Cerebellar nuclear complex (tissue), 1 donor: ENCODE data around the gene SPINK13.
"Not testable (repeated sequence)": the region's sequence is repeated elsewhere in the genome, so short reads cannot be mapped to it uniquely, and the experiment has no call there.

Source experiments
- DNase-seq, 2 experiments: peaks; one replicate each; lab custom pipeline; 2025; lab: John Stamatoyannopoulos, UW

SPINK13 gene, protein sequence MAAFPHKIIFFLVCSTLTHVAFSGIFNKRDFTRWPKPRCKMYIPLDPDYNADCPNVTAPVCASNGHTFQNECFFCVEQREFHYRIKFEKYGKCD

DNA sequence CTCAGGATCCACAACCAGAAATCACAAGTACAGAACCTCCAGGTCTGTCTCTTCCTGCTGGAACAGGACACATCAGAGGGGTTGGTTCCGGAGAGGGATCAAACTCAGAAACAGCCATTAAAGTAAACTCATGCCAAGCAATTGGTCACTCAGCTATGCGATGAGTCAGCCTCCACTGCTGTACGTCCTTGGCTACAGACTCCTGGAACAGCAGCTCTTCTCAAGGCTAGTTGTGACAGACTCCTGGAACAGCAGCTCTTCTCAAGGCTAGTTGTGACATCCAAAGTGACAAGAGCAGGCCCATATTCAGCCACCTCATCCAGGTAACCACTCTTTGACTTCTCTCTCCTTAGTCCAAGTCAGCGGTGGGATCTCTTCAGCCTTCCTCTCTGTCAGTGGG, at the start of gene SPINK13:
TSS of gene SPINK13 (plus strand) at position 229 of the 400 bp plus-strand sequence. CDS start 1,279 bp downstream, outside the sequence.
- DNase-seq: no peak

DNA sequence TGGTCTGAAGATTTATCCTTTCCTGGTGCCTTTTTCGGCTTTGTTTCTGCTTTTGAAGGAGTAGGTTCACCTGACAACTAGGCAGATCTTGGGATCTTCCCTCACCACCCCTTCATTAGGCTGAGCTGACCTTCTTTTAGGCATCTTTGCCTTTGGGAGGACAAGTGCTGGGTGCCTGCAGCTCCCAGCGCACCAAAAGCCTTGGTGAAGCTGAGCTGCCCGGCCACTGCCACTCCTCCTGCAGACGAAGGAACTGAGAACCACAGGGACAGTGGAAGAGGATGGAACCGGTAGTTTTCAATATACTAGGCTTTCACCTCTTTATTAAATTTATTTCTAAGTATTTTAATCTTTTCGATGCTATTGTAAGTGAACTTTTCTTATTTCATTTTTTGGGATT, 47.1 kb upstream of the SPINK13 start:
- no peak for DNase-seq

DNA sequence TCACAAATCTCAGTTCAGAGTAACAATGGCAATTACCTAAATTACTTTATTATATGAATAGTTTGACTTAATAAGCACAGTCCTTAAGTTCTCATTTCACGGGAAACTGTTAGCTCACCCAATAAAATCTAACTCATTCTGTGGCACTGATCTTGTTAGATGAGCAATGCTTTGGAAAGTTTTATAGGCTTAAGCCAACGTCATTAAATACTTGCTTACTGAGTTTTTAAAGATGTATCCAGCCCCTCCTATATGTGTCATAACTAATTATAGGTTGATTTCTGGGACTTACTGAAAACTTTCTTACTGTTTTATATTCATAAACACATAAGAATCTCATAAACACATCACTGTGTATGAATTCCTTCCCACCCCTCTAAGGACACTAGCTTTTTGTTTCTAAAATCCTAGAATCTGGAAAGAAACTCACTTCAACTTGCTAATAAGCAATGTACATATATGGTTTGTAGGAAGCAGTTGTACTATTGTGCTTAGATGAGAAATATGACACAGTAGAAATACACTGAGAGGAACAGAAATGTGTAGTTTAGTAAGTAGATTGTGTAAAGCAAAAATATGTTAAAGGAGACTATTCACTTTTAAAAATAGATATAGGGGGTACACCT, 44.4 kb upstream of the SPINK13 start:
- no peak for DNase-seq

DNA sequence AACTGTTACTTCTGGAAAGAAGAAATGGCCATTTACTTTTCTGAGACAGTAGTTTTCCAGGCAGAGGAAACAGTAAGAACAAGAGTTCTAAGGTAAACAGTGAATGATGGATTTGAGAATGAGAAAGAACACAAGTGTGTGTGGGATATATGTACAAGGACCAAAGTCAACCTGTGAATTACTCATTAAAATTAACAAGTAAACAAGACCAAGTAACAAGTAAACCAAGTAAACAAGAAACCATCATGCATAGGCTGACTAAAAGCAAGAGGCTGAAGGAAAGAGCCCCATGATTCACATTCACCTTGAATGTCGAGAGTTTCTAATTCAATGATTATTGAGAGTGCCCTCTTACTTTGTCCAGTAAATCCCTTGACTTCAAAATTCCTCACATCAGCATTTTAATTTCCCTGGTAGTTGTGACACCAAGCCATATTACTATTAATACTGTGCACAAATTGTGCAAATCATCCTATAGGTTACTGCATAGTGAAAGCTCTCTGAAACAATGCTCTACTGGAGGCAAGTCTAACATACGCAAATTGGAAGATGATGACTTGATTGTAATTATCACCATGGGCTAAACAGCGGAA, 40.1 kb upstream of the SPINK13 start:
- DNase-seq: no peak

DNA sequence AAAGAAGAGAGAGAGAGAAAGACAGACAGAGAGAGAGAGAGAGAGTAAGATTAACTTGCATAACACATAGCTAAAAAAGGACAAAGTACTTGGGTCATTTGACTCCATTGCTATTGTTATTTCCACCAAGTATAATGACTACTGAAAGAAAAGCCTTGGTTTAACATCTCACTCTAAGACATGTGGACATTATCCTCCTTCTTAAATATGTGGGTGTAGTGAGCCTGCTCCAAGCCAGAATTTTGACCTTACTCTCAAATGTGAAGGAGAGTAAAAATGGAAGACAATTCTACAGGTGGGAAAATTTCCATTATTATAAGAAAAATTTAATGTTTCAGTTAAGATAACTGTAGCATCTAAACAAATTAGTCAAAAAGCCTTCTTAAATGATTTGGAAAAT, 38.8 kb upstream of the SPINK13 start:
- DNase-seq: no peak

DNA sequence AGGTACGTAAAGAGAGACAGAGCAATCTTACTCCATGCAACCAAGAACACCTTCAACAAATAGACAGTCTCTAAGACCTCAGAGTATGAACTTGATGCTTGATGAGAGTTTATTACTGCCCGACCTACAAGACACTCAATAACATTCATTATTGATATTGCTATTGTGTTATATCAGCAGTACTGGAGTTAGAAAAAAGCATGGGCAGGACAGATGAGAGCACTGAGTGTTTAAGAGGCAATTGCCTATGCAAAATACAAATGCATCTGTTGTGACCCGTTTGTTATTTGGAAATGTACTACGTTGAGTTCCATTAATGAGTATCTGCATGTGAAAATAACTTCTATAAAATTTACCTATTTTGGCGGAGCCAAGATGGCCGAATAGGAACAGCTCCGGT, 38.4 kb upstream of the SPINK13 start:
- DNase-seq: no peak

DNA sequence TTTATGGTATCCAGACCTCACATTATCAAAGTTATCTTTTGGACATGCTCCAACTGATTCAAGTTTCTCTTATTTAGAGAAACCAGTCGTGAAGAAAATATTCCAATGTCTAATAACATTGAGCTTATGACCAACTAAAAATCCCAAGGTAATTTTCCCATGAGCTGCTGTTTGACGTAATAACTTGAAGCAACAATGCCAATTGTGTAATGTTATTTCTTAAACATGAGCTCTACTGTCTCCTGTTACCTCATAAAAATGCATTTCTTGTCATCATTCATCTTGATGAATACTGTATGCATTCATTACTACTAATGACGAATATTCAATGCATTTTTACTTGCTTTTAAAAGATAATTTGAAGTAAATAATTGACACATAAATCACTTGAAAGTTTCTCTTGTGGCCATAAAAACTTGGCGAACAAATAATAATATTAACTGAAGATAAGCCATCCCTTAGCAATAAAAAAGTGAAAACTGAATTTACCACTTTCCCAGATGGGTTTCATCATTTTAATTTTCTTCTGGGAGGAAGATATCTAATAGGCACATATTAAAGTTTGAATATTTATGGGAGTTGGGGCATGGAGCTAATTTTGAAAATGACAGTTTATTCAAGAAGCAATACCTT, 30.7 kb upstream of the SPINK13 start:
- DNase-seq: no peak

DNA sequence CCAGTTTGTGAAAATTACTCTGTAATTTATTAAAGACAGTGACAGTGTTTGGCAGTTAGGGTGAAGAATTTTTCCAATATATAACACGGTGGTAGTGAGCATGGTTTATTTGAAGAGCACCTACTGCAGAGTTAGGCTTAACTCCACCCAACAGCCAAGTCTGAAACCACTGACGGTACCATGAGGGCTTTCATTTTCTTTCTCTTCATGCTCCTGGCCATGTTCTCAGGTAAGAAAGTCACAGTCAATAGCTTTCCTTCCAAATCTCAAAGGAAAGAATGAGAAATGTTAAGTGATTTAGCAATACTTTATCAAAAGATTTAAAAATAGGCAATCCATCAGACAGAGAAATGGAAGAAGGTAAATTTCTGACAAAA, 30.2 kb upstream of the SPINK13 start, which contains the start of gene MARCOL:
TSS of gene MARCOL (plus strand) at position 108 of the 377 bp plus-strand sequence. CDS start at position 181, 73 bp downstream.
- DNase-seq: no peak

DNA sequence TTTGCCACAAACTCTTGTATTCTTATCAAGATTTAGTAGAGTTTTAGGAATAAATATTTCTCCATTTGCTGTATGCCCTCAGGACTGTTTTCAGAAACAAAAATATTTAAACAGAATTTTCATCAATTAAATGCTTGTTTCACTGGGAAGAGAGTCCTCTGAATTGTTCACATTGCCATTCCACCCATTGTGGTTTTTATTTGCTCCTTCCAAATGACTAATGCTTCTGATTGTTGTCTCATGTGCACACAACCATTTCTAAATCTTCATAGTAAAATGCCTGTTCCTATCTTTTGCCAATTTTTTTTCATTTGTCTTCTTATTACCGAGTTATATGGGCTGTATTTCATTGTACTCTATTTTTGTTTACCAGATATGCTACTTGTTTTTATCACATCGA, 19.7 kb upstream of the SPINK13 start:
- DNase-seq: no peak

DNA sequence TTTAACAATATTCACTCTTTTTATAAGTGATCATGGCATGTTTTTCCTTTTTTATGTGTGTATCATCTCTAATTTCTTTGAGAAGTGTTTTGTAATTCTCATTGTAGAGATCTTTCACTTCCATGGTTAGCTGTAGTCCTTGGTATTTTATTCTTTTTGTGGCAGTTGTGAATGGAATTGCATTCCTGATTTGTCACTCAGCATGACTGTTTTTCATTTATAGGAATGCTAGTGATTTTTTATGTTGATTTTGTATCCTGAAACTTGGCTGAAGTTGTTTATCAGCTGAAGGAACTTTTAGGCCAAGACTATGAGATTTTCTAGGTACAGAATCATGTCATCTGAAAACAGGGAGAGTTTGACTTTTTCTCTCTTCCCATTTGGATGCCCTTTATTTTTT, 13.1 kb upstream of the SPINK13 start:
- no peak for DNase-seq

DNA sequence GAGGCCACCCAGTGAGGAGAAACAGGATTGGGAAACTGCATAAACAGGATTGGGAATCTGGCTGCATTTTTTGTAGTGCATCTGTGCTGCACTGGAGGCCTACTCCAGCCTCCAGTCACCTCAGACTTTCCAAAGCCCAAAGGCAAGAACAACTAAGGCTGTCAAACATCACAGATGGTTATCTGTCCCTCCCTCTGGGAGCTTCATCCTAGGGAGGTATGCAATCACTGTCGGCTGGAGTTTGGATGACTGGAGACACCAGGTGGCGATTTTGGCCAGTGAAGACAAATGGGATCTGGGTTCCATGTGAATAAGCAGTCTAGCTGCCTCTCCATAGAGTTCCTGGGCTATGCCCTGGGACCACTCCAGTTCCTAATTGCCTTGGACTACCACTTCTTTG, 9.3 kb upstream of the SPINK13 start:
- DNase-seq: no peak

DNA sequence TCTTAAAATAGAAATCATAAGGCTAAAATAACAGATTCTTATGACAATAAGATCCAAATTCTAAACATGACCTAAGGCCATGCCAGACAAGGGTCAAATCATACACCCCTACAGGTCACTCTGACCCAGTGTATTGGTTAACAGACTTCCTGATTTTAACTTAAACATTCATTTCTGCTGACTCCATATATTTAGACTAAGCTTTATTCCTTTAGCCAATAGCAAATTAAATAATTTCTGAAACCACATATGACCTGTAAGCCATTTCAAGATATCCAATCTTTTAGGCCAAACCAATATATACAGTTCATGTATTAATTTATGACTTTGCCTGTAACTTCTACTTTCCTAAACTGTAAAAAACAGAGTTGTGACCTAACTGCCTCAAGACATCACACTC, 7.4 kb upstream of the SPINK13 start:
- DNase-seq: no peak

DNA sequence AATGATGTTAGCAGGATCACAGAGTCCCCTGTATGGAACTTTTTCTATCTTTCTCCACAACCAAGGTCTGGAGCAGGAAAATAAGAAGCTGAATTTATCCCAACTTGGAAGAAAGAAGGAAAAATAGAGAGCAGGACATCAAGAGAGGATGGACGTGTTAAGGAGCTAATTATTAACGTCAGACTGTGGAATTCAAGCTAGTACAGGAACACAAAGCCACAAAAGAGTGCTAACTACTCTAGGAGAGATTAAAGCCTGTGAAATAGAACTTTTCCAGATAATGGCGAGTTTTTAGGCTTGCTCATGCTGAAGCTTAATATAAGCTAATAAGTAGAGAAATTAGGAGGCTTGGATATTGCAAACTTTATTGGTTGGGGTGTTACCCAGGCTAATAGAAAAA, 632 bp upstream of the SPINK13 start:
- DNase-seq: no peak

DNA sequence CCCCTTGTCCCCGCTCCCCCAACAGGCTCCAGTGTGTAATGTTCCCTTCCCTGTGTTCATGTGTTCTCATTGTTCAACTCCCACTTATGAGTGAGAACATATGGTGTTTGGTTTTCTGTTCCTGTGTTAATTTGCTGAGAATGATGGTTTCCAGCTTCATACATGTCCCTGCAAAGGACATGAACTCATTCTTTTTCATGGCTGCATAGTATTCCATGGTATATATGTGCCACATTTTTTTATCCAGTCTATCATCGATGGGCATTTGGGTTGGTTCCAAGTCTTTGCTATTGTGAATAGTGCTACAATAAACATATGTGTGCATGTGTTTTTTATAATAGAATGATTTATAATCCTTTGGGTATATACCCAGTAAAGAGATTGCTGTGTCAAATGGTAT, 6.5 kb downstream of the SPINK13 start:
- not testable (repeated sequence) for DNase-seq

DNA sequence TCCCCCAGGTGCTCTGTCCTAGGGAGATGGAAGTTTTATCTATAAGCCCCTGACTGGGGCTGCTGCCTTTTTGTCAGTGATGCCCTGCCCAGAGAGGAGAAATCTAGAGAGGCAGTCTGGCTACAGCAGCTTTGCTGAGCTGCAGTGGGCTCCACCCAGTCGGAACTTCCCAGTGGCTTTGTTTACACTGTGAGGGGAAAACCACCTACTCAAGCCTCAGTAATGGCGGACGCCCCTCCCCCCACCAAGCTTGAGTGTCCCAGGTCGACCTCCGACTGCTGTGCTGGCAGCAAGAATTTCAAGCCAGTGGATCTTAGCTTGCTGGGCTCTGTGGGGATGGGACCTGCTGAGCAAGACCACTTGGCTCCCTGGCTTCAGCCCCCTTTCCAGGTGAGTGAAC, 12.3 kb downstream of the SPINK13 start:
- not testable (repeated sequence) for DNase-seq

DNA sequence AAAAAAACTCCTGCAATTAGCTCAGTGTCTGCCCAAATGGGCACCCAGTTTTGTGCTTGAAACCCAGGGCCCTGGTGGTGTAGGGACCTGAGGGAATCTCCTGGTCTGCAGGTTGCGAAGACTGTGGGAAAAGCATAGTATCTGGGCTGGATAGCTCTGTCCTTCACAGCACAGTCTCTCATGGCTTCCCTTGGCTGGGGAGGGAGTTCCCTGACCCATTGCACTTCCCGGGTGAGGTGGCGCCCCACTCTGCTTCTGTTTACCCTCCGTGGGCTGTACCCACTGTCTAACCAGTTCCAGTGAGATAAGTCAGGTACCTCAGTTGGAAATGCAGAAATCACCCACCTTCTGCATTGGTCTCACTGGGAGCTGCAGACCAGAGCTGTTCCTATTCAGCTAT, 12.7 kb downstream of the SPINK13 start:
- DNase-seq: not testable (repeated sequence)

DNA sequence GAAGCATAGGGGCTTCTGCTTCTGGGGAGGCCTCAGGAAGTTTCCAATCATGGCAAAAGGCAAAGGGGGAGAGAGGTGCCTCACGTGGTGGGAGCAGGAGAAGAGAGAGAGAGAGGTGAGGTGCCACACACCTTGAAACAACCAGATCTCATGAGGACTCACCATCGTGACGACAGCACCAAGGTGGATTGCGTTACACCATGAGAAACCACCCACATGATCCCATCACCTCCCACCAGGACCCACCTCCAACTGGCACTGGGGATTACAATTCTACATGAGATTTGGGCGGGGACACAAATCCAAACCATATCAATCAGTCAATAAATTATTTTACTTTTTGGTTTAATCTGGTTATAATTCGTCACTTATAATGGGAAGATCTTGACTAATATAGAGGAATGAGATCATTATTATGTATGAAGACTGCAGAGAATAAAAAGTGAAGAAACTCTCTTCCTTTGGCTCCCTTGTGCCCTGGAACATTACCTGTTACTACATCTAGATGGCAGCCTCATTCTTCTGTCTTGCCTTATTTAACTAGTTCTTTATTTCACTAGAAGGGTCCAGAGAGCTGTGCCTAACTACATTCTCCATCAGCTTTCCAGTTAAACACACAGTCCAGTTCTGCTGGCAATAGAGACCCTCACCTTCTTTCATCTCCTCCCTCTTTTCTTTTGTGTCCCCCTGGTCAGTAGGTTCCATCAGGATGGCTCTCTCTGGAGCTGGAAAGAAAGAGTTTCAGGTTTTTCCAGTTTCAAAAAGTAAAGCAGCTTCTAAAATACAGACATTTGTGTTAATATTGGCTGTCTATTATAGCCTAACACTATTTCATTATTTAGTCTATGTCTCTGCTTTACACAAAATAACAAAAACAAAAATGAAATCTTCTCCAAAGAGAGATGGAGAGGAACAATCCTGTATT, 21.9 kb downstream of the SPINK13 start:
- no peak for DNase-seq

DNA sequence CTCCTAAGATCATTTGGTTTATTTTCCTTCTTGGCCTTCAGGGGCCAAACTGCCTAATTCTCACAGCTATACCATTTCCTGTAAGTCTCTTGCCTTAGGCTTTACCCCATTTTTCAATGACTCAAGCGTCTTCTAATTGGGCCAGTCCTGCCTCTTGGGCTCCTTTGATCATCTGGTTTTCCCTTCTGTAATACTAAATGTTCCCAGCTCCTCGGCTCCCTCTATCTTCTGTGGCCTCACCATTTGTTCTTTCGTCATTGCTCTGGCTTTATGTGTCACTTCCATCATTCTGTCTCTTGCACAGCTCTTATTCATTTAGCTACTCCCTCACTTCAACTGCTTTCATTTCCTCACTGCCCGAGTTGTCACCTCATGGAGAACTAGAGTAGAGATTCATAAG, 29.1 kb downstream of the SPINK13 start:
- DNase-seq: no peak

DNA sequence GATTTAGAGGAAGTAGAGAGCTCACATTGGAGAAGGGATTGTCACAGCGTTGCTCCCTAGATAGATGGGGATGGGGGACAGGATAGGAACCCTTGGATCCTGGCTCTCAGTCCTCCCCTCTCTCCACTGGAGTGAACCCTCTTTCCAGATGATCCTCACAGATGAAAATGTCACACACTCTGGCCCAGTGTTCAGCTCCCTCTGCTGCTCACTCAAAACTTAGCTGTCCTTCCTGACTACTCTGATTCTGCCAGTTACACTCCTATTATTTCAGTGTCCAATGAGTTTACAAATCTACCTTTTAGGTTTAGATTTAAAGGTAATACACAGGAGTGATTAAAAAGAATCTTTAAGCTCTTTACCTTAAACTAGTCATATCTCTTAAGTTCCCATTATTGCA, 37.9 kb downstream of the SPINK13 start:
- DNase-seq: no peak

DNA sequence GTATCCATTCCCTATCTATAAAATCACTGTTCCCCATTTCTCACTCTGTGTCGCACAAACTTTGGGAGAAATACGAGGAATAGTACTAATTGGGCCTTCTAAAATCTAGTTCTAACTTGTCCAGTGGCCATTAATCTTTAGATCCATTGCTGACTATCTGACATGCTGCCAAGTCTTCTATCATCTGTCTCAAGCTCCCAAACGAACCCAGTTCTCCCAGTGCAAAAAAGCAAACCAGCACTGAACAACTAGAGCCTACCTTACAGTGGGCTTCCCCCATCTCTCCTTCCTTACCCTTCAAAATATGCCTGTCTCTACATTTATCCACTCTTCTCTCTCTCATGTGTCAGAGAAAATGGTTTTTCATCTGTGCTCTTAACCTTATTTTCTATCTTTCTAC, 40.4 kb downstream of the SPINK13 start:
- no peak for DNase-seq

DNA sequence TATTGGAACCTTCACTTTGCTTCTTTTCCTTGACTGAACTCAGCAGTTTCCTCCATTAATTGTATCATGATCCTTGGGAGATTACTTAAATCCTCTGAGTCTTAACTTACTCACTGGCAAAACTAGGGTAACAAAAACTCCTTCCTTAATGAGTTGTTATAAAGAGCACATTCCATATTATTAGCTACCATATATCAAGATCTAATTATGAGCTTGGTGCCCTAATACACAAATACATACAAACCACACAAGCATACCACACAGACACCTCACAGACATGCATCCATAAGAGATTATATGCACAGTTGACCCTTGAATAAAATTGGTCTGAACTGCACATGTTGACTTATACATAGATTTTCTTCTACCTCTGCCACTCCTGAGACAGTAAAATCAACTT, 41.2 kb downstream of the SPINK13 start:
- DNase-seq: no peak

DNA sequence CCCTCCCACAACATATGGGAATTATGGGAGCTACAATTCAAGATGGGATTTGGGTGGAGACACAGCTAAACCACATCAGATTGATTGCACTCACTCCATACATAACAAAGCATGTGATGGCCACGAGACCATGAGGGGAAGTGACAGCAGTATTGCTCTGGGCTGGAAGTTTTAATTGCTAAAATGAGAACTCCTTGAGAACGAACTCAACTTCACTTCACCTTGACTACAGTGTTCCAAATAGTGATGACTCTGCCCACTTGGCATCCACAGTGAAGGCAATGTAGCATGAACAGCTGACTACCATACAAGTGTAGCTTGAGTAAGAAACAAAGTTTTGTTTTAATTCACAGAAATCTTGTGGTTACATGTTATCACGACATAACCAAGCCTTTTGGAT, 42.9 kb downstream of the SPINK13 start:
- DNase-seq: no peak
